ENCODE results near the gene EIPR1. TPM values are rescaled to one million over a fixed set of nuclear protein-coding genes. Genes with fewer than 3 reads are reported as not detected.

EIPR1 gene
- total RNA-seq, 4 donors from 2014 or later, result 13.1 to 41.0 (median 27.4) TPM

- H3K27me3 ChIP-seq, result no peaks in the 10 kb centered on the region
Measured at GRCh38 chr2:3151153-3151918, 226.3 kb downstream of the EIPR1 start.

GRCh38 chr2:3149441-3150217, 228.0 kb downstream of the EIPR1 start:
- Histone ChIP-seq H3K4me3 (no peak overlapping the region), H3K27me3 (no peaks in the 10 kb centered on the region), H3K27ac (no peak overlapping the region), H3K36me3 (no peaks in the 10 kb centered on the region), H3K9me3 (no peaks in the 10 kb centered on the region), H3K4me1 (no peaks in the 10 kb centered on the region)
- in situ Hi-C loops (cut with MboI; ENCODE audit: low pct_ligation_motif_present in 1 of 4, low pct_unique_long_range_greater_than_20kb in 1 of 4, low sequenced_read_pairs in 3 of 4) (no loop called here), intact Hi-C loops (cut with DNase I; ENCODE audit: low total_unique reads) (no loop called here)
- TF ChIP-seq POLR2A (IDR thresholded peaks at IDR 0.05) (no peak), CTCF (IDR thresholded peaks at IDR 0.05) (no peak), EP300 (IDR thresholded peaks at IDR 0.05; ENCODE audit: low read depth) (no peak), POLR2AphosphoS5 (IDR thresholded peaks at IDR 0.05) (no peak)
- WGBS, 2 donors (ENCODE audit: low coverage in 1 of 2), result 61 to 79% methylated on average over 3 to 15 of the region's 15 CpGs
- DNase-seq, result no peak

More at GRCh38 chr2:3151153-3151918, 226.3 kb downstream of the EIPR1 start:
- in situ Hi-C loops (cut with MboI; ENCODE audit: low pct_ligation_motif_present in 1 of 4, low pct_unique_long_range_greater_than_20kb in 1 of 4, low sequenced_read_pairs in 3 of 4) (no loop called here), intact Hi-C loops (cut with DNase I; ENCODE audit: low total_unique reads) (no loop called here)
- Histone ChIP-seq H3K4me1 (no peaks in the 10 kb centered on the region), H3K4me3 (no peak overlapping the region), H3K9me3 (no peaks in the 10 kb centered on the region), H3K36me3 (no peaks in the 10 kb centered on the region), H3K27ac (no peak overlapping the region)
- WGBS, 2 donors (ENCODE audit: low coverage in 1 of 2), result 86 to 93% methylated on average over 3 to 6 of the region's 6 CpGs
- DNase-seq, result no peak
- TF ChIP-seq EP300 (IDR thresholded peaks at IDR 0.05; ENCODE audit: low read depth) (no peak), POLR2A (IDR thresholded peaks at IDR 0.05) (no peak), CTCF (IDR thresholded peaks at IDR 0.05) (no peak)

- H3K36me3 ChIP-seq, result no peaks in the 10 kb centered on the region
- H3K27me3 ChIP-seq, result no peaks in the 10 kb centered on the region
- WGBS, 2 donors (ENCODE audit: low coverage in 1 of 2), result 87 to 88% methylated on average over 3 to 17 of the region's 17 CpGs
- no peaks in the 10 kb centered on the region for H3K4me1 ChIP-seq
- H3K4me3 ChIP-seq, result no peak overlapping the region
- no peaks in the 10 kb centered on the region for H3K9me3 ChIP-seq
- intact Hi-C loops (cut with DNase I; ENCODE audit: low total_unique reads), result no loop called here
- TF ChIP-seq POLR2A (IDR thresholded peaks at IDR 0.05) (no peak), EP300 (IDR thresholded peaks at IDR 0.05; ENCODE audit: low read depth) (no peak), CTCF (IDR thresholded peaks at IDR 0.05) (no peak), POLR2AphosphoS5 (IDR thresholded peaks at IDR 0.05) (no peak)
- DNase-seq, result no peak
- H3K27ac ChIP-seq, result no peak overlapping the region
- in situ Hi-C loops (cut with MboI; ENCODE audit: low pct_ligation_motif_present in 1 of 4, low pct_unique_long_range_greater_than_20kb in 1 of 4, low sequenced_read_pairs in 3 of 4), result no loop called here
Measured at GRCh38 chr2:3148716-3149115, 228.9 kb downstream of the EIPR1 start.

- WGBS, 2 donors (ENCODE audit: low coverage in 1 of 2), result 90% methylated on average over 33 of the region's 39 CpGs; no CpG with 5 or more reads in 1 of the 2 donors
- H3K27ac ChIP-seq, result no peak overlapping the region
- H3K27me3 ChIP-seq, result no peaks in the 10 kb centered on the region
- no peaks in the 10 kb centered on the region for H3K36me3 ChIP-seq
- no peaks in the 10 kb centered on the region for H3K4me1 ChIP-seq
- intact Hi-C loops (cut with DNase I; ENCODE audit: low total_unique reads), result no loop called here
- H3K4me3 ChIP-seq, result no peak overlapping the region
- in situ Hi-C loops (cut with MboI; ENCODE audit: low pct_ligation_motif_present in 1 of 4, low pct_unique_long_range_greater_than_20kb in 1 of 4, low sequenced_read_pairs in 3 of 4), result no loop called here
- TF ChIP-seq EP300 (IDR thresholded peaks at IDR 0.05; ENCODE audit: low read depth) (no peak), CTCF (IDR thresholded peaks at IDR 0.05) (no peak), POLR2A (IDR thresholded peaks at IDR 0.05) (no peak), POLR2AphosphoS5 (IDR thresholded peaks at IDR 0.05) (no peak)
- no peaks in the 10 kb centered on the region for H3K9me3 ChIP-seq
- DNase-seq, result no peak
Measured at GRCh38 chr2:3147651-3148530, 229.7 kb downstream of the EIPR1 start.
